ENCODE measurements around the gene ACSF3. TPM values are rescaled to one million over a fixed set of nuclear protein-coding genes. Genes with fewer than 3 reads are reported as not detected.

The ACSF3 gene
- total RNA-seq, 1 donor from 2014 or later: 25.8 TPM

- H3K4me3 ChIP-seq (ENCODE audit: low read depth, low read length): no peak overlapping the region
- no peaks in the 10 kb centered on the region for H3K27me3 ChIP-seq (ENCODE audit: control insufficient read depth, insufficient read depth, low read length)
- no peak for TF ChIP-seq CTCF (IDR thresholded peaks at IDR 0.05; ENCODE audit: insufficient read depth, low read length, severe bottlenecking)
- peaks cover 17% of the 10 kb centered on the region for H3K36me3 ChIP-seq (ENCODE audit: control insufficient read depth, insufficient read depth, low read length)
- DNase-seq (ENCODE audit: low read depth) (no peak), FAIRE-seq (no peak)
Observed at GRCh38 chr16:89142474-89143195, 49.0 kb downstream of the ACSF3 start.

GRCh38 chr16:89143201-89143741, 49.6 kb downstream of the ACSF3 start:
- TF ChIP-seq CTCF (IDR thresholded peaks at IDR 0.05; ENCODE audit: insufficient read depth, low read length, severe bottlenecking): no peak
- H3K4me3 ChIP-seq (ENCODE audit: low read depth, low read length): no peak overlapping the region
- DNase-seq (ENCODE audit: low read depth) (no peak), FAIRE-seq (no peak)
- no peaks in the 10 kb centered on the region for H3K27me3 ChIP-seq (ENCODE audit: control insufficient read depth, insufficient read depth, low read length)
- H3K36me3 ChIP-seq (ENCODE audit: control insufficient read depth, insufficient read depth, low read length): peaks cover 16% of the 10 kb centered on the region

GRCh38 chr16:89143911-89144675, 50.4 kb downstream of the ACSF3 start:
- DNase-seq (ENCODE audit: low read depth) (no peak), FAIRE-seq (no peak)
- H3K4me3 ChIP-seq (ENCODE audit: low read depth, low read length): no peak overlapping the region
- H3K36me3 ChIP-seq (ENCODE audit: control insufficient read depth, insufficient read depth, low read length): peaks cover 16% of the 10 kb centered on the region
- TF ChIP-seq CTCF (IDR thresholded peaks at IDR 0.05; ENCODE audit: insufficient read depth, low read length, severe bottlenecking): no peak
- H3K27me3 ChIP-seq (ENCODE audit: control insufficient read depth, insufficient read depth, low read length): no peaks in the 10 kb centered on the region

- no peak overlapping the region for H3K4me3 ChIP-seq (ENCODE audit: low read depth, low read length)
- peaks cover 16% of the 10 kb centered on the region for H3K36me3 ChIP-seq (ENCODE audit: control insufficient read depth, insufficient read depth, low read length)
- no peaks in the 10 kb centered on the region for H3K27me3 ChIP-seq (ENCODE audit: control insufficient read depth, insufficient read depth, low read length)
- TF ChIP-seq CTCF (IDR thresholded peaks at IDR 0.05; ENCODE audit: insufficient read depth, low read length, severe bottlenecking): no peak
- FAIRE-seq: no peak
- DNase-seq (ENCODE audit: low read depth): no peak
Observed at GRCh38 chr16:89144681-89145080, 51.0 kb downstream of the ACSF3 start.

- FAIRE-seq (no peak), DNase-seq (ENCODE audit: low read depth) (no peak)
- no peak overlapping the region for H3K4me3 ChIP-seq (ENCODE audit: low read depth, low read length)
- H3K27me3 ChIP-seq (ENCODE audit: control insufficient read depth, insufficient read depth, low read length): no peaks in the 10 kb centered on the region
- no peak for TF ChIP-seq CTCF (IDR thresholded peaks at IDR 0.05; ENCODE audit: insufficient read depth, low read length, severe bottlenecking)
- peaks cover 12% of the 10 kb centered on the region for H3K36me3 ChIP-seq (ENCODE audit: control insufficient read depth, insufficient read depth, low read length)
Observed at GRCh38 chr16:89145406-89146161, 51.9 kb downstream of the ACSF3 start.
